Measurements from ENCODE around the gene LCE1B.

The LCE1B gene

GRCh38 chr1:152786077-152786476, 25.7 kb upstream of the LCE1B start, which contains the start of gene LCE1E:
TSS of gene LCE1E (plus strand) at chr1:152786257. CDS start at chr1:152787300, 1,043 bp downstream.
- peak; percentile 3 for TF ChIP-seq CTCF (conservative IDR thresholded peaks at IDR 0.05; ENCODE audit: low read depth, low read length)
- DNase-seq (ENCODE audit: low read depth) = no peak
- no peak within 1 kb of the TSS for H3K4me3 ChIP-seq (ENCODE audit: low read length)

- no peak for TF ChIP-seq CTCF (conservative IDR thresholded peaks at IDR 0.05; ENCODE audit: low read depth, low read length)
- no peak for DNase-seq (ENCODE audit: low read depth)
- H3K4me3 ChIP-seq (ENCODE audit: low read length) = no peak overlapping the region
Observed at GRCh38 chr1:152795686-152796085, 16.1 kb upstream of the LCE1B start.

- DNase-seq (ENCODE audit: low read depth) = no peak
- TF ChIP-seq CTCF (conservative IDR thresholded peaks at IDR 0.05; ENCODE audit: low read depth, low read length) = no peak
- no peak within 1 kb of the TSS for H3K4me3 ChIP-seq (ENCODE audit: low read length)
Observed at GRCh38 chr1:152796421-152796820, 15.3 kb upstream of the LCE1B start, which contains the start of gene LCE1D. TSS of gene LCE1D (plus strand) at chr1:152796721. CDS start at chr1:152797795, 1,074 bp downstream.

GRCh38 chr1:152801333-152801732, 10.4 kb upstream of the LCE1B start:
- no peak for DNase-seq (ENCODE audit: low read depth)
- no peak for TF ChIP-seq CTCF (conservative IDR thresholded peaks at IDR 0.05; ENCODE audit: low read depth, low read length)
- H3K4me3 ChIP-seq (ENCODE audit: low read length) = no peak overlapping the region

- no peak for TF ChIP-seq CTCF (conservative IDR thresholded peaks at IDR 0.05; ENCODE audit: low read depth, low read length)
- H3K4me3 ChIP-seq (ENCODE audit: low read length) = no peak within 1 kb of the TSS
- DNase-seq (ENCODE audit: low read depth) = no peak
Observed at GRCh38 chr1:152806576-152806975, 5.2 kb upstream of the LCE1B start, which contains the start of gene LCE1C. TSS of gene LCE1C (minus strand) at chr1:152806651. CDS start at chr1:152805478, 1,173 bp downstream.

GRCh38 chr1:152811050-152811449, 721 bp upstream of the LCE1B start:
- no peak overlapping the region for H3K4me3 ChIP-seq (ENCODE audit: low read length)
- TF ChIP-seq CTCF (conservative IDR thresholded peaks at IDR 0.05; ENCODE audit: low read depth, low read length) = no peak
- no peak for DNase-seq (ENCODE audit: low read depth)

GRCh38 chr1:152817309-152817708, 5.5 kb downstream of the LCE1B start:
- DNase-seq (ENCODE audit: low read depth) = no peak
- no peak for TF ChIP-seq CTCF (conservative IDR thresholded peaks at IDR 0.05; ENCODE audit: low read depth, low read length)

More at GRCh38 chr1:152817309-152817708, 5.5 kb downstream of the LCE1B start:
- no peak overlapping the region for H3K4me3 ChIP-seq (ENCODE audit: low read length)

Measured in retinal pigment epithelial cell (primary cell).